ENCODE measurements around the gene TCEANC.

- TF ChIP-seq PATZ1 (CRISPR knock-in tag; IDR thresholded peaks at IDR 0.05; ENCODE audit: borderline replicate concordance): no peak
- no peak for TF ChIP-seq BACH2 (CRISPR knock-in tag; IDR thresholded peaks at IDR 0.05; ENCODE audit: borderline replicate concordance)
- no peak for TF ChIP-seq RARB (CRISPR knock-in tag; IDR thresholded peaks at IDR 0.05)
- TF ChIP-seq TCF4 (CRISPR knock-in tag; IDR thresholded peaks at IDR 0.05; ENCODE audit: borderline replicate concordance): no peak
- no peak for TF ChIP-seq ZNF8 (CRISPR knock-in tag; IDR thresholded peaks at IDR 0.05)
- no peak for TF ChIP-seq GLIS3 (CRISPR knock-in tag; IDR thresholded peaks at IDR 0.05)
These were observed 14.1 kb upstream of the TCEANC start for GRCh38 chrX:13638826-13639225.
